CD4-positive, alpha-beta T cell treated with Interferon alpha-2 for 1 hour (primary cell): ENCODE measurements around the gene KMT5B.

Experiments used
- DNase-seq, 2 donors: peaks; one replicate each; pipeline ENCODE4 v3.0.0-alpha.2; 2020 to 2022

Gene KMT5B

GRCh38 chr11:68215524-68216170, 2.6 kb upstream of the KMT5B start:
- DNase-seq = no peak

GRCh38 chr11:68215087-68215445, 2.0 kb upstream of the KMT5B start:
- DNase-seq = peak in 1 of 2 donors; percentile 18

GRCh38 chr11:68214173-68215086, 1.3 kb upstream of the KMT5B start:
- DNase-seq = no peak

- peak; percentile 79 to 85 for DNase-seq
Measured at GRCh38 chr11:68213555-68214172, 568 bp upstream of the KMT5B start.

GRCh38 chr11:68212421-68213134, 518 bp downstream of the KMT5B start:
- DNase-seq = peak; percentile 62 to 71

GRCh38 chr11:68211546-68211945, 1.6 kb downstream of the KMT5B start:
- DNase-seq = no peak

GRCh38 chr11:68206211-68206610, 6.9 kb downstream of the KMT5B start:
- DNase-seq = peak; percentile 22 to 73

GRCh38 chr11:68204402-68204801, 8.7 kb downstream of the KMT5B start:
- no peak for DNase-seq

GRCh38 chr11:68202165-68202564, 10.9 kb downstream of the KMT5B start:
- DNase-seq = no peak

GRCh38 chr11:68201492-68201891, 11.6 kb downstream of the KMT5B start:
- DNase-seq = no peak

- DNase-seq = no peak
Measured at GRCh38 chr11:68200639-68201038, 12.5 kb downstream of the KMT5B start.

- no peak for DNase-seq
Measured at GRCh38 chr11:68199295-68199987, 13.7 kb downstream of the KMT5B start.

GRCh38 chr11:68196219-68196618, 16.9 kb downstream of the KMT5B start:
- DNase-seq = no peak

- DNase-seq = no peak
Measured at GRCh38 chr11:68194675-68195294, 18.3 kb downstream of the KMT5B start.

GRCh38 chr11:68193018-68193417, 20.1 kb downstream of the KMT5B start:
- DNase-seq = no peak

- no peak for DNase-seq
Measured at GRCh38 chr11:68191661-68192579, 21.2 kb downstream of the KMT5B start.

- DNase-seq = no peak
Measured at GRCh38 chr11:68189888-68190287, 23.2 kb downstream of the KMT5B start.

- DNase-seq = no peak
Measured at GRCh38 chr11:68189082-68189481, 24.0 kb downstream of the KMT5B start.

GRCh38 chr11:68186061-68186460, 27.0 kb downstream of the KMT5B start:
- no peak for DNase-seq

GRCh38 chr11:68181719-68182451, 31.2 kb downstream of the KMT5B start:
- no peak for DNase-seq
